RWPE2 (cell line): ENCODE results near the gene WWOX.

Experiments used
- ATAC-seq: fragments of 200-7000 bp; cut with Tn5 transposase; 3 replicates; pipeline ENCODE4 v1.9.1; 2021; ENCODE audit warnings: low read depth
- DNase-seq: peaks from one replicate; pipeline ENCODE4 v3.0.0-alpha.2; 2020; ENCODE audit warnings: low spot score
- H3K27ac ChIP-seq: fragments of 450-650 bp; 2 replicates; pipeline ENCODE4 v1.5.1; 2017; ENCODE audit warnings: mild to moderate bottlenecking; ENCODE audit not compliant: poor library complexity, severe bottlenecking
- H3K27me3 ChIP-seq: fragments of 250-450 bp; sonication (Bioruptor Pico); 2 replicates; pipeline ENCODE4 v1.5.1; 2021; ENCODE audit warnings: mild to moderate bottlenecking, moderate library complexity; ENCODE audit not compliant: insufficient read depth, poor library complexity, severe bottlenecking
- H3K36me3 ChIP-seq: fragments of 250-450 bp; sonication (Bioruptor Pico); 2 replicates; pipeline ENCODE4 v1.5.1; 2020; ENCODE audit warnings: low read depth, mild to moderate bottlenecking, moderate library complexity
- H3K4me1 ChIP-seq: fragments of 250-450 bp; sonication (Bioruptor Pico); 2 replicates; pipeline ENCODE4 v1.5.1; 2021; ENCODE audit warnings: mild to moderate bottlenecking, moderate library complexity; ENCODE audit not compliant: insufficient read depth, poor library complexity, severe bottlenecking
- H3K4me3 ChIP-seq: fragments of 250-450 bp; sonication (Bioruptor Pico); 2 replicates; pipeline ENCODE4 v1.5.1; 2021; ENCODE audit warnings: mild to moderate bottlenecking, moderate library complexity; ENCODE audit not compliant: severe bottlenecking
- H3K9me3 ChIP-seq: fragments of 250-450 bp; sonication (Bioruptor Pico); 2 replicates; pipeline ENCODE4 v1.5.1; 2021; ENCODE audit warnings: mild to moderate bottlenecking, moderate library complexity; ENCODE audit not compliant: severe bottlenecking
- CTCF ChIP-seq: fragments of 450-650 bp; IDR thresholded peaks from one replicate; pipeline ENCODE4 v1.5.1; 2017; ENCODE audit warnings: mild to moderate bottlenecking, moderate library complexity; ENCODE audit not compliant: poor library complexity, severe bottlenecking

WWOX gene

GRCh38 chr16:78788696-78789095 lies 689.2 kb downstream of the WWOX start:
- Histone ChIP-seq H3K27me3 (no peaks in the 10 kb centered on the region), H3K36me3 (no peaks in the 10 kb centered on the region), H3K4me1 (no peaks in the 10 kb centered on the region), H3K27ac (no peak overlapping the region), H3K9me3 (no peaks in the 10 kb centered on the region), H3K4me3 (no peak overlapping the region)
- no peak for TF ChIP-seq CTCF
- no peak for DNase-seq
- ATAC-seq, result no peak

DNA sequence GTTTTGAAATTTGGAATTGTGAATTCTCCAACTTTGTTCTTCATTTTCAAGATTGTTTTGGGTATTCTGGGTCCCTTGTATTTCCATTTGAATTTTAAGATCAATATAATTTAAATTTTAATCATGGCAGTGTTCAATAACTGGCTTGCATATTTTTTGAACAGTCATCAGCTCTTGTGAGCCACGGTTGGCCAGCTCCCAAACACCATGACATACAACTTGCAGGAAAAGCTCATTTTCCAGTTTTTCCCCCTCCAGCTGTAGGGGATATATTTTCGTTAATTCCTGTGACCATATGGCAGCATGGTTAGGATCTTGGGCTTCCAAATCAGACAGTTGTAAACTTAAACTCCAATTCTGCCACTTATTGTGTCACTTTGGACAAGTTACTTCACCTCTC lies 690.1 kb downstream of the WWOX start:
- Histone ChIP-seq H3K27me3 (no peaks in the 10 kb centered on the region), H3K4me3 (no peak overlapping the region), H3K4me1 (no peaks in the 10 kb centered on the region), H3K36me3 (no peaks in the 10 kb centered on the region), H3K9me3 (no peaks in the 10 kb centered on the region), H3K27ac (no peak overlapping the region)
- no peak for ATAC-seq
- DNase-seq, result no peak
- TF ChIP-seq CTCF, result no peak

DNA sequence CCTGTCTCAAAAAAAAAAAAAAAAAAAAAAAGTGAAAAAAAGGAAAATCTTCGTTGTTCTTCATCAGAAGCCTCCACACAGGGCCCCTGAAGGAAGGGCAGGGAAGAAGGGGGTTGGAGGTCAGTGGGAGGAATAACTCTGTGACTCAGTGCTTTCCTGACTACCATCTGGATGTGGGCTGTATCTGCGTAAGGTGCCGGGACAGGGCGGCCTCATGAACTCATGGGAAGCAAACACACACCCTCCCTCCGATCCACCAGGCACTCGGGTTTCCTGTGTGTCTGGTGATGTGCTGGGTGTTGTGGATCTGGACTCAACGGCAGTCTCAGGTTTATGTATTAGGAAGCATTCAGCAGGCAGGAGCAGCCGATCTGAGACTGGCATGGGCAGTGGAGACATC lies 691.6 kb downstream of the WWOX start:
- no peak overlapping the region for H3K4me3 ChIP-seq

DNA sequence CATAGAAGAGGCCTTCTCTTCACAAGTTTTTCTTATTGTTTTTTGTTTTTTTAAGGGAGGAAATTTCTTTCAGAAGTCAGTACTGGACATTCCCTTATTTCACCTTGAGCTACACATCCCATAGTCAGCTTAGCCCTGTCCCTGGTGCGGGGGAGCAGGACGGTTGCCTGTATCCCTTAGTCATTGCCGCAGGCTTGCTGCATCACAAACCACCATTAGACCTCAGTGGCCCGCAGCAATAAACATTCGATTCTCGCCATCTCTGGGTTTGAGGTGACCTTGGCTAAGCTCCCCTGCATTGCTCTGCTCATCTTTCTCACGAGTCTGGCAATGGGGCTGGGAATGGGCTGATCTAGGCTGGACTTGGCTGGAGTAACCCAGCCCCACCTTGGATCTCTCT lies 692.5 kb downstream of the WWOX start:
- Histone ChIP-seq H3K27ac (no peak overlapping the region), H3K27me3 (no peaks in the 10 kb centered on the region), H3K4me1 (no peaks in the 10 kb centered on the region), H3K36me3 (no peaks in the 10 kb centered on the region), H3K9me3 (no peaks in the 10 kb centered on the region), H3K4me3 (no peak overlapping the region)
- DNase-seq (no peak), ATAC-seq (no peak)
- TF ChIP-seq CTCF, result no peak

More for the DNA sequence above, 691.6 kb downstream of the WWOX start:
- no peak for TF ChIP-seq CTCF
- DNase-seq, result no peak
- H3K36me3 ChIP-seq, result no peaks in the 10 kb centered on the region
- no peak for ATAC-seq
- no peaks in the 10 kb centered on the region for H3K27me3 ChIP-seq
- no peaks in the 10 kb centered on the region for H3K9me3 ChIP-seq
- no peak overlapping the region for H3K27ac ChIP-seq
- H3K4me1 ChIP-seq, result no peaks in the 10 kb centered on the region

- no peak for TF ChIP-seq CTCF
- Histone ChIP-seq H3K4me1 (no peaks in the 10 kb centered on the region), H3K36me3 (no peaks in the 10 kb centered on the region), H3K9me3 (no peaks in the 10 kb centered on the region), H3K27me3 (no peaks in the 10 kb centered on the region), H3K4me3 (no peak overlapping the region), H3K27ac (no peak overlapping the region)
- DNase-seq (no peak), ATAC-seq (no peak)
Observed at GRCh38 chr16:78792952-78793351, 693.5 kb downstream of the WWOX start.
